Vagina (tissue), 2 donors: ENCODE data around the gene IZUMO2.
"Not testable (repeated sequence)": the region's sequence is repeated elsewhere in the genome, so short reads cannot be mapped to it uniquely, and the experiment has no call there.

Source experiments
- CTCF ChIP-seq, 3 experiments: fragments of 450-650 bp in 2 of 3; fragments of 200-600 bp in 1 of 3; sonication (generic) in 1 of 3; IDR thresholded peaks; one replicate each; pipeline ENCODE4 v1.5.1; 2017 to 2019; ENCODE audit warnings: antibody characterized with exemption in 3 of 3, mild to moderate bottlenecking in 2 of 3, moderate library complexity in 2 of 3
- POLR2A ChIP-seq, 2 donors: fragments of 450-650 bp; IDR thresholded peaks; one replicate each; pipeline ENCODE4 v1.6.1; 2017; ENCODE audit warnings: antibody characterized with exemption in 2 of 2, mild to moderate bottlenecking in 2 of 2, moderate library complexity in 2 of 2

GRCh38 chr19:50104012-50104411 is 59.1 kb downstream of the IZUMO2 start:
- not testable (repeated sequence) for TF ChIP-seq CTCF, POLR2A (IDR thresholded peaks at IDR 0.05)
